GM19395 (cell line): Measurements from ENCODE around the gene KRTAP10-5.
"Not testable (repeated sequence)": the region's sequence is repeated elsewhere in the genome, so short reads cannot be mapped to it uniquely, and the experiment has no call there.

Experiments
- ATAC-seq: cut with Tn5 transposase; IDR thresholded peaks from one replicate; pipeline ENCODE4 v1.9.1; 2021; ENCODE audit warnings: mild to moderate bottlenecking, moderate library complexity; ENCODE audit not compliant: unreplicated experiment

The KRTAP10-5 gene

GRCh38 chr21:44550285-44550684, 30.1 kb downstream of the KRTAP10-5 start:
- ATAC-seq = not testable (repeated sequence)

DNA sequence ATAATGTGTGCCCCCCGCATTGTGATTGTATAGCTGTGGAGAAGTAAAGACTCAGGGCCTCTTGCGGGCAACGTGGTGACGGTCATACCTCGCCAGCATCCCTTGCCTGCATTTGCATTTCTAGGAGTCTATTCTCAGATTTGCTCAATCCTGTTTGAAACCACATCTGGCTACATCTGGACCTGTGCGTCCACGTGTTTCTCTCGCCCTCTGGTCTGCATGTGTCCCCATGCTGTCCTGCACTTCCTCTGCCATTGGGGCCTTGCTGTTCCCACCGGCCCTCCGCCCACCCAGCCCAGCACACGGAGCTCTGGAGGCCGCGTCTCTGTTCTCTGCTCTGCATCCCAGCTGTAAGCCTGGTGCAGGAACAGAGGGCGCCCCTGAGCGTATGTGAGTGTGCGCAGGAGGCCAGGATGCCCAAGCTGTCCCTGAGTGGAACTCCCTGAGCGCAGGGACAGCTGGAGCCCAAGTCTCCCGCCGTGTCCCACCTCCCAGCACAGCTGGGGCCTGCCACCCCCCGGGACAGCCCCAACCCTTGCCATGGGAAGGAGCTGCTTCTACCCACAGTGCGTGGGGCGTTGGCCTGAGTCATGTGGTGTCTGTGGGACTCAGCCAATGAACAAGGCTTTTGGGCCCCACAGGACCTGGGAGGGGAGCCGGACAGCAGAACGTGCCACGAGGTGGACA, 30.7 kb downstream of the KRTAP10-5 start:
- ATAC-seq = no peak

DNA sequence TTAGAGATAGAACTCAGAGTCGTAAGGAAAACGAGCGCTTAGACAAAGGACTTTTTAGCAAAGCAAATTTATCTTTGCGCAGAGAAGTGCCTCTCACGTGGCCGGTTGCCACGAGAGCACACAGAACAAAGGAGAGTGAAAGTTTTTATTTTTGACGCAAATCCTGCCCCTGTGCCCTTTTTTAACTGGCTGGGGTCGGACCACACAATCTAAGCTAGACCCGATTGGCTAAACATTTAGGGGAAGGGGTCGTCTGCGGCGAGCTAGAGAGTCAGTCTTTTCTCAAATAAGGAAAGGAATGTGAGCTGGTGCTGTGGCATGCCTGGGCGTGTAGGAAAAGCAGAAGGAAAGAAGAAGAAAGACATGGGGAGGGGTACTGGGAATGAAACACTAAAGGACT, 31.5 kb downstream of the KRTAP10-5 start:
- ATAC-seq = no peak

DNA sequence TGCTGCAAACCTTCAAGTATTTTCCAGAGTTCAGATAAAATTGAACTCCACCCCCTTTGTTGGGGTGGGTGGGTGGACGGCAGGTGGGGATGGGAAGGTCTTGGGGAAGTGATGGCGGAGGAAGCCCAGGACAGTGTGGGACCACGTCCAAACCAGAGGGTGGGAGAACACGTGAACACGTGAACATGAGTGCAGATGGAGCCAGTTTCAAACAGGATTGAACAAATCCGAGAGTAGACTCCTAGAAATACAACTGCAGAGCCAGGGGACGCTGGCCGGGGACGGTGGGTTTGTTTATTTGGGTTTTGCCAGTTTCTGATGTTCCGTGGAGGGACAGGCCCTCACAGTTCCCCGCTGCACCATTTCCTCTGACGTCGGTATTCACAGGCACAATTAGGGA, 32.0 kb downstream of the KRTAP10-5 start:
- no peak for ATAC-seq

DNA sequence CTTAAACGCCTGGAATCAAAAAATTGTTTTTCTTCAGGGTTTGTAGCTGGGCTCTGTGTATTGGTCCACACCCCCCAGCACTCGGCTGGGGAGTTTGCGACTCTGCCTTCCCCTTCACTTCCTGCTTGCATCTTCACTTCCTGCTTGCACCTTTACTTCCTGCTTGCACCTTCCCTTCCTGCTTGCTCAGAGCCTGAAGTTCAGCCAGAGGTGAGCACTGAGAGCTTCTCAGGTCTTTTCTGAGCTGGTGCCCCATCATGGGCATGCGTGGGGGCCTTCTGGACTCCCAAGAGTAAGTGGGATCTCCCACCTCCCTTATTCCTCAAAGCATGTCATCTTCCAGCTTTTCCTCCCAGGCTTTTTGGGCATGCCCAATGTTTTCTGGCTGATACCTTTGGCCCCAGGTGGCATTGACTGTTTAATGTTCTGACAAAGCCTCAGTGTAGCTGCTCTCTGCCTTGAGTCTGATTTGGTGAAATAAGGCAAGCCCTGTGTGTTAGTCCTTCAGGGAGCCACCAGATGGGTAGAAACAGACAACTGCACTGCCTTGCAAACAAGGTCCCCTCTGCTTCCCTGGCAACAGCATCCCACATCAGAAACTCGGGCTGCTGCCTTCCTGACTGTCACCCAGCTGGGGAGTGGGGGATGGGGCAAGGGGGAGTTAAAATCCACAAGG, 32.6 kb downstream of the KRTAP10-5 start:
- ATAC-seq = no peak

DNA sequence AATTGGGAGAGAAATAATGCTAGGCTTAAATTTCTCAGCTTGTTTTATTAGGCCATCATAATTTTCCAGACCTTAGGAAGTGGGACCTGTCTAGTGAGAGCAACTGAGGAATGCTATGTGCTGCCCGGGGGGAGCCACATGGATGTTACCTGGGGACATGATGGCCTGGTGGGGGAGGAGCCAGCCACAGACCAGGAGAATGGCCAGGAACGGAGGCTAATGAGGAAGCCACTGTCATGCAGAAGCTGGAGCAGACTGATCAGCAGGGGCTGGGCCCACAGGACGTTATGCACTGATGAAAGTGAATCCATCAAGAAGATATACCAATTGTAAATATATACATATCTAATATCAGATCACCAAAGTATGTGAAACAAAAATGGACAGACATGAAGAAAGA, 35.8 kb downstream of the KRTAP10-5 start:
- ATAC-seq = no peak

GRCh38 chr21:44542716-44543115, 37.7 kb downstream of the KRTAP10-5 start:
- no peak for ATAC-seq

DNA sequence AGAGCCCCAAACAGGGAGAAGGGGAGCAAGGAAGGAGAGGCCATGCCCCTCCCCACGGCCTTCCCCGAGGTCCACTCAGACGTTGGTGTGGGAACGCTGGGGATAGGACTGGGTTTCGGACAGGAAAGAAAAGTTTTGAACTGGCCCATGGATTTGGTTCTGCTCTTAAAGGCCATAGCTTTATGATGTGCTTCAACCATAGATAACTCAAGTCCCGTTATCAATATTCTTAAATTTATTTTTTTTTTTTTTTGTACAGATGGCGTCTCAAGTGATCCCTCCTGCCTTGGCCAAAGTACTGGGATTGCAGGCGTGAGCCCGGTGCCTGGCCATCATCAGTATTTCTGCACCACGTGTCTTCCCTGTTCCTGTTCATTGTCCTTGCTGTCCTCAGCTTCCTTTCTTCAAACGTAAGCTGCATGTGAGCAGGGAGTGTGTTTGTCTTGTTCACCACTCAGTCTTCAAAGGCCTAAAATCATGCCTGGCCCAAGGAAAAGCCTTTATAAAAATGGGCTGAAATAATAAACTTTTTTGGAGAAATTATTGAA, 39.6 kb downstream of the KRTAP10-5 start:
- ATAC-seq = no peak

DNA sequence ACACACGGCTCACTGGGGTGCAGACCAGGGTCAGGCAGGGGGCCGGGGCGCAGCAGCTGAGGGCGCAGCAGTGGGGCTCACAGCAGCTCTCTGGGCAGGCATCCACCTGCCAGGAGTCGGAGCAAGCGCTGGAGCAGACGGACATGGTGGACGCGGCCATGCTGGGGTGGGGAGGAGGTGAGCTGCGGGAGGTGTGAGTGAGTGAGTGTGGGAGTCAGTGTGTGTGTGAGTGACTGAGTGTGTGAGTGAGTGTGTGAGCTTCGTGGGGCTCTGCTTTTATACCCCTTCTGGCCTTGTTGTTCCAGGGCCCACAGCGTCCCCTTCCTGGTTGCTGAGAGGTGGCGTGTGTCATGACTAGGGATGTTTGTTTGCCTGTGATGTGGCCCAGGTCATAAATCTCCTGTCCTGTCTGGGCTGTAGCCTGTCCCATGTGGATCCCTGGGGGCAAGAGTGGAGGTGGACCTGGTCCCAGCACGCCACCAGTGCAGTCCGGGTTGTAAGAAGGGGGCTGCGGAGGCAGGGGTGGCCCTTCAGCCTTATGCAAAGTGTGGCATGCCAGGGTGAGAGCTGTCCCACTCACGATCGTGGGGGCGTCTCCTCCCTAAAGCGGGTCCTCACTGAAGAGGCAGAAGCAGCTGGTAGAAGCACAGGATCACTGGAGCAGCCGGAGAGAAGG, 40.3 kb downstream of the KRTAP10-5 start, which contains the start of gene KRTAP10-1:
Gene KRTAP10-1, minus strand, starts transcription at position 205 of the 676 bp plus-strand sequence. Its CDS starts 45 bp downstream, at position 160.
- no peak for ATAC-seq

DNA sequence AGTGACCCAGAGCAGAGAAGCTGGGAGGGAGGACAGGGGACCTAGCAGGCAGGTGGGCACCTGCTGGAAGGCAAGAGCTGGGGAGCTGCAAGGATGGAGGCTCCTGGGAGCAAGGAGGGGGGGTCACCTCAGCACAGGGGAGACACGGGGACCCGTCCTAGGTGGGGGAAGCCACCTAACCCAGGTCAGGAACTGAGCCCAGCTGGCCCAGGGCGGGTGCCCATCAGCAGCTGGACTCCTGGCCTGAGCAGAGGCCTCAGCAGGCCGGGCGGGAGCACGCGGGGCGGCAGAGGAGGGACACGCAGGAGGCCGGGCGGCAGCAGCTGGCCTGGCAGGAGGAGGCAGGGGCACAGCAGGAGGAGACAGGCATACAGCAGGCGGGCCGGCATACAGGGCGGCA, 41.4 kb downstream of the KRTAP10-5 start:
- no peak for ATAC-seq

- no peak for ATAC-seq
These were observed 42.2 kb downstream of the KRTAP10-5 start for GRCh38 chr21:44537930-44538911.

DNA sequence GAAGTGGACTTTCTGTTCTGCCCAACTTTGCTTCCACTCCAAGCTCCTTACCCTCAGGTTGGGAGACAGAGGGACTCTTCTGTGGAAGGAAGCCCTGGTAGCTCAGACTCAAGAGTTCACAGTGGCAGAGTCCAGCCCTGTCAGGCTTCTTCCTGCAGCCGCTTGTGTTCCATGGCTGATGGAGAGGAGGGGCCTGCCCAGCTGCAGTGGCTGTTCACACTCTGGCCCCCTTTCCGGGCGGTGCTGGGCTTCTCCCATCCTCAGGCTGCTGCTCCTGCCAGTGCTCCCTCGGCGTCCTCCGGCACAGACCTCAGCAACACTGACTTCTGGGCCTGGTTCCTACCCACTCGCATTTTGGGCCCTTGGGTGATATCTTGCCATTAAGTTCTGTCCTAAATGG, 44.4 kb downstream of the KRTAP10-5 start:
- ATAC-seq = no peak

DNA sequence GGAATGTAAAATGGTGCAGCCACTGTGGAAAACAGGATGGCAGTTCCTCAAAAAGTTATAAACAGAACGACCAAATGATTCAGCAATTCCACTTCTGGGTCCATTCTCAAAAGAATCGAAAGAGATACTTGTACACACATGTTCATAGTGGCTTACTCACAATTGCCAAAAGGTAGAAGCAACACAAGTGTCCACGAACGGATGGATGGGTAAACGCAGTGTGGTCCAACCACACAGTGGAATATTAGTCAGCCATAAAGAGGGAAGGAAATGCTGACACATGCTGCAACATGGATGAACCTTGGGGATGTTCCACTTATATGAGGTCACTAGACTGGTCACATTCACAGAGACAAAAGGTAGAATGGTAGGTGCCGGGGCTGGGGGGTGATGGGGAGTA, 45.7 kb downstream of the KRTAP10-5 start:
- no peak for ATAC-seq

- ATAC-seq = no peak
These were observed 46.3 kb downstream of the KRTAP10-5 start for GRCh38 chr21:44533891-44534627.

GRCh38 chr21:44533121-44533890, 47.1 kb downstream of the KRTAP10-5 start:
- no peak for ATAC-seq

- no peak for ATAC-seq
These were observed 47.7 kb downstream of the KRTAP10-5 start for GRCh38 chr21:44532712-44533111.

DNA sequence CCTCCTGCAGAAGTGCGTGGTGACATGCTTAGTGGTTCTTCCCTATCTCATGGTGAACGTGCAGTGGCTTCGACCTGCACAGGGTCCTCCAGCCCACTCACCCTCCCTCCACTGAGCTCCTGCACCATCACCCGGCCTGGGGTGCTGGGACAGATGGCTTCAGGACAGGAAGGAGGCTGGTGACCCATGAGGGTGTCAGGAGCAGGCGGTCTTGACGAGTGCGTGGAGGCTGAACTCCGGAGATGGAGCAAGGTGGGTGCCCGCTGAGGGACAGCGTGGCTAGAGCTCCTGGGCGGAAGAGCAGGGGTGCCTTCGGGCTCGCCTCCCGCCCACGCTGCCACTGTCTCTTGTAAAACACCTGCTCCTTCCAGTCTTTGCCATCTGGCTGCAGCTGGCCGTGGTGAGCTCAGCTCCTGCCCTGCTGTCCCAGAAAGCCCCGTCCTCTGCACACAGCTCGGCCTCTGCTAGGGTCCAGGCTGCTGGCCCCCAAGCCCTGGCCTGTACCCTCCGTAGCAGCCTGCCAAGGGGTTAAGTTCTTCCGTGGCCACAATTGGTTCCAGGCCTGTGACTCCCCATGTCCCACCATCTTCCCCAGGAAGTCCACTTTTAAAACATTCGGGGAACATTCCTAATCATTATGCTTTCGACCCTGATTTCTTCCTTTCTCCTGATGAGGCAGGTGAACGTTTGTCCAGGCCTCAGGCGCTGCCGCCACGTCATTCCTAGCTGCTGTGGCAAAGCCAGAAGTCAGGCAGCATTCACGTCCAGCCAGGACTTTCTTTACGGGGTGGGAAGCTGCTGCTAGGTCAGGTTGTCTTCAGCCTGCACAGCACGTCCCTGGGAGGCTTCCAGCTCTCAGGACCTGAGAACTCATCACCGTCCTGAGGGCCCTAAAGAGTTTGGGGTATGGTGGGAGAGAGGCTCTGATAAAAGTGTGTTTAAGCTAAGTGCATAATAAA, 48.5 kb downstream of the KRTAP10-5 start:
- ATAC-seq = no peak
